H1 (cell line): Measurements from ENCODE around the gene TSSC4. TPM values are rescaled to one million over a fixed set of nuclear protein-coding genes. Genes with fewer than 3 reads are reported as not detected.

ENCODE experiments used
- SAP30 ChIP-seq: fragments of 300-600 bp; sonication (generic); IDR thresholded peaks from 2 replicates; pipeline ENCODE4 v1.7.1; 2012; ENCODE audit warnings: low read length, moderate library complexity, mild to moderate bottlenecking, inconsistent platforms; ENCODE audit not compliant: insufficient read depth, insufficient replicate concordance
- ZNF274 ChIP-seq: IDR thresholded peaks from 2 replicates; pipeline ENCODE4 v1.7.0; 2012; ENCODE audit warnings: low read length, borderline replicate concordance; ENCODE audit errors: extremely low read depth
- polyA plus RNA-seq, 7 experiments: library from polyadenylated mRNA; depleted of rRNA in 3 of 7; stranded (reverse) in 5 of 7; unstranded in 2 of 7; fragments of >200 nt in 5 of 7; fragments of 200-250 nt in 2 of 7; gene quantifications; 1 replicate in 5 of 7; 2 replicates in 1 of 7; 4 replicates in 1 of 7; pipeline versions ENCODE4 v1.2.1 to v1.2.3, GENCODE V29; 2011 to 2013; ENCODE audit warnings: missing spikeins in 2 of 7, mixed read lengths in 2 of 7
- total RNA-seq: library from RNA; stranded (reverse); fragmentation: NEBNext Ultra II Directional; extraction: Animal tissue kit (Norgen Biotek cat#: 25700); gene quantifications from 2 replicates; pipeline ENCODE4 v1.2.1, GENCODE V29; 2021
- TF ChIP-seq, protein P1 (sequence below): IDR thresholded peaks from 2 replicates; pipeline ENCODE4 v1.6.1; 2012; ENCODE audit warnings: low read length, inconsistent platforms

The TSSC4 gene
- total and polyA plus RNA-seq, 2 of the 8 experiments (the other 6 are each of a cell fraction or from before 2014, with no cell fraction given) = 34.0 to 39.3 TPM

DNA sequence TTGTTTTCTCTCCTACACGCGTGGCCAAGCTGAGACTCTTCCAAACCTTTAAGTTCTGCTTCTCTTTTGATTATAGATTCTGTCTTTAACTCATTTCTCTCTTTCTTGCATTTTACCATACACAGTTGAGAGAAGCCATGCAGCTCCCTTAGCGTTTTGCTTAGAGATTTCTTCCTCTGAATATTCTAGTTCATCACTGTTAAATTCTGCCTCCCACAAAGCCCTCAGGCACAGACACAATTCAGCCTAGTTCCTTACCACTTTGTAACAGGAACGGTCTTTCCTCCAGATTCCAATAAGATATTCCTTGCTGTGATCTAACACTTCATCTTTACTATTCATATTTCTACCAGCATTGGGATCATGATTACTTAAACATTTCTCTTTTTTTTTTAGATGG, 48.1 kb upstream of the TSSC4 start (continued):
- TF ChIP-seq, protein P1, sequence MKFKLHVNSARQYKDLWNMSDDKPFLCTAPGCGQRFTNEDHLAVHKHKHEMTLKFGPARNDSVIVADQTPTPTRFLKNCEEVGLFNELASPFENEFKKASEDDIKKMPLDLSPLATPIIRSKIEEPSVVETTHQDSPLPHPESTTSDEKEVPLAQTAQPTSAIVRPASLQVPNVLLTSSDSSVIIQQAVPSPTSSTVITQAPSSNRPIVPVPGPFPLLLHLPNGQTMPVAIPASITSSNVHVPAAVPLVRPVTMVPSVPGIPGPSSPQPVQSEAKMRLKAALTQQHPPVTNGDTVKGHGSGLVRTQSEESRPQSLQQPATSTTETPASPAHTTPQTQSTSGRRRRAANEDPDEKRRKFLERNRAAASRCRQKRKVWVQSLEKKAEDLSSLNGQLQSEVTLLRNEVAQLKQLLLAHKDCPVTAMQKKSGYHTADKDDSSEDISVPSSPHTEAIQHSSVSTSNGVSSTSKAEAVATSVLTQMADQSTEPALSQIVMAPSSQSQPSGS = no peak
- TF ChIP-seq ZNF274 (no peak), SAP30 (no peak)
